Amniotic stem cell (primary cell): ENCODE results near the gene UBXN1.
"Not testable (repeated sequence)": the region's sequence is repeated elsewhere in the genome, so short reads cannot be mapped to it uniquely, and the experiment has no call there.

Source experiments
- DNase-seq: peaks from one replicate; lab custom pipeline; 2025; lab: John Stamatoyannopoulos, UW

UBXN1 gene

DNA sequence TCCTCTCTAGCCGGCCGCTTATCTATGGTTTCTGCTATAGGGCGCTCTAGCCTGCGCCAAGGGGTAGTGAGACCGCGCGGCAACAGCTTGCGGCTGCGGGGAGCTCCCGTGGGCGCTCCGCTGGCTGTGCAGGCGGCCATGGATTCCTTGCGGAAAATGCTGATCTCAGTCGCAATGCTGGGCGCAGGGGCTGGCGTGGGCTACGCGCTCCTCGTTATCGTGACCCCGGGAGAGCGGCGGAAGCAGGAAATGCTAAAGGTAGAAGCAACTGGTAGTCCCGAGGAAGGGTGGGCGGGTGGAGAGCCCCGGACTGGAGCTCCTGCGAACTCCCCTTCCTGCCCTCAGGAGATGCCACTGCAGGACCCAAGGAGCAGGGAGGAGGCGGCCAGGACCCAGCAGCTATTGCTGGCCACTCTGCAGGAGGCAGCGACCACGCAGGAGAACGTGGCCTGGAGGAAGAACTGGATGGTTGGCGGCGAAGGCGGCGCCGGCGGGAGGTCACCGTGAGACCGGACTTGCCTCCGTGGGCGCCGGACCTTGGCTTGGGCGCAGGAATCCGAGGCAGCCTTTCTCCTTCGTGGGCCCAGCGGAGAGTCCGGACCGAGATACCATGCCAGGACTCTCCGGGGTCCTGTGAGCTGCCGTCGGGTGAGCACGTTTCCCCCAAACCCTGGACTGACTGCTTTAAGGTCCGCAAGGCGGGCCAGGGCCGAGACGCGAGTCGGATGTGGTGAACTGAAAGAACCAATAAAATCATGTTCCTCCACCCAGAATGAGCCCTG is 7.1 kb downstream of the UBXN1 start, which contains the start of the genes LBHD1 and UQCC3:
Gene LBHD1, minus strand, starts transcription at position 660 of the 782 bp plus-strand sequence. CDS start 2,236 bp downstream, outside the sequence.
Gene UQCC3, plus strand, starts transcription at position 66 of the 782 bp plus-strand sequence. Its CDS starts 73 bp downstream, at position 139.
- DNase-seq, result peak; percentile 44

DNA sequence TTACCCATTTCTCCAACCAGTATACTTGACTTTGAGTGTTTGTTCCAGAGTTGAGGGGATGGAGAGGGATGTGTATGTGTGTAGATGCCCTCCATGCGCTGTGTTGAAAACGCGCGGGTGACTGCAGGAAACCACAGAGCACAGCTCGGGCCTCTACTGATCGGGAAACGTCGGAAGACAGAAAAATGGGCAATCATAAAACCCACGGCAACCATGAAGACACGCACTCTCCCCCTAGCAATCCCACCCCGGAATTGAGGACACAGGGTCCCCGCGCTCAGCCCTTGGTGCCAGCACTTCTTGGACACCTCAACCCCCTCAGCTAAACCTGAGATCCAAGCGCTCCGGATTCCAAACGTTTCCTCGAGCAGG is 7.7 kb downstream of the UBXN1 start:
- DNase-seq, result no peak

DNA sequence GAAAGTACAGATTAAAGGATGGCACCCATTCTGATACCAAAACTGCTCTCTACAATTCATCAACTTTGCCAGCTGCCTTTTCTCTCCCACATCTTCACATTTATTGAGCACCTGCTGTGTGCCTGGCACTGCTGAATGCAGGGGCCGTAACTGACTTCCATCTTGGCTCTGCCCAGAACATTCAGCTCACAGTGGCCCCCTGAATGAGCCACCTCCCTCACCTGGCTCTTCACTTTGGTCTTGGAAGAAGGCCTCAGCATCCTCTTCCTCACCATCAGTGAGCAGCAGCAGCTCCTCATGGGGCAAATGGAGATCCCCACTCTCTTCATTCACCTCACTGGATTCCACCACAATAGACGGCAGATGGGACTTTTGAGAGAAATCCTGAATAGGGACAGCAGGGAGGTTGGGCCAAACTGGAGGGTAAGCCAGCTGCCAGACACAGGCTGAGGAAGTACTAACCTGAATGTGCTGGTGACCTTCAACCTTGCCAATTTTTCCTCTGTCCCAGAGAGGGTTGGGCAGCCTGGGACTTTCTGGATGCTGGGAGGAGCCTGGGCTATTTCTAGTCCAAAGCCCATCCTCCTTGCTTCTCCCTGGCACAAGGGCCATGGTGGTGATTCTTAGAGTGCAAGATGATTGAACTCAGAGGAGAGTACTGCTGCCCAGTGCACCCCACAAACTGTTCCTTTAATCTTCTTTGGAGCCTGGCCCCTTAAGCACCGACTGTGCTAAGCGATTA is 9.3 kb downstream of the UBXN1 start:
- no peak for DNase-seq

DNA sequence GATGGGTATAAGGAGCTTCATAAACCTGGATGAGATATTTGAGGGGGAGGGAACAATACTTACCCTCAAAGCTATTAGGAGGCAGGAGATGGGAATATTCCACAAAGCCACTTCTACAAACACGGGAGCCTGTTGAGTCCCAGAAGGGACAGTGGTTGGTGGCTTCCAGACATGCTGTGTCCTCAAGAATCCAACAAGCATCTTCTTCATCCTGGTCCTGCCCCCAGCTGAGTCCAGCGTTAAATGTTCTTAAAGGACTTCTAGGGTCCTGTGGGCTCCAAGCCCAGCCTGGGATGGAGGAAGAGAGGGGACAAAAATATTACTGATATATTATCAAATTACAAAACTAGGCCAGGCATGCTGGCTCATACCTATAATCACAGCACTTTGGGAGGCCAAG is 11.4 kb downstream of the UBXN1 start:
- DNase-seq, result no peak

DNA sequence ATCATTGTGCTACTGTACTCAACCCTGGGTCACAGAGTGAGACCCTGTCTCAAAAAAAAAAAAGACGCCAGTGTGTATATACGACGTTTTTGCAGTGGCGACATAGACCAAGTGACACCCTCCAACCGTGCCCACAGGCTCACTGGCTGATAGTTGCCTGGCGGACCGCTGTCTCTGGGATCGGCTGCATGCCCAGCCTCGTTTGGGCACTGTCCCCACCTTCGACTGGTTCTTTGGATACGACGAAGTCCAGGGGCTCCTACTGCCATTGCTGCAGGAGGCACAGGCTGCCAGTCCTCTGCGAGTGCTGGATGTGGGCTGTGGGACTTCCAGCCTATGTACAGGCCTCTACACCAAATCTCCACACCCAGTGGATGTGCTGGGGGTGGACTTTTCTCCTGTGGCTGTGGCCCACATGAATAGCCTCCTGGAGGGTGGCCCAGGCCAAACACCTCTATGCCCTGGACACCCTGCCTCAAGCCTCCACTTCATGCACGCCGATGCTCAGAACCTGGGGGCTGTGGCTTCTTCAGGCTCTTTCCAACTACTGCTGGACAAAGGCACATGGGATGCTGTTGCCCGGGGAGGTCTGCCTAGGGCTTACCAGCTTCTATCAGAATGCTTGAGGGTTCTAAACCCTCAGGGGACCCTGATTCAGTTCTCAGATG is 12.5 kb downstream of the UBXN1 start:
- no peak for DNase-seq

DNA sequence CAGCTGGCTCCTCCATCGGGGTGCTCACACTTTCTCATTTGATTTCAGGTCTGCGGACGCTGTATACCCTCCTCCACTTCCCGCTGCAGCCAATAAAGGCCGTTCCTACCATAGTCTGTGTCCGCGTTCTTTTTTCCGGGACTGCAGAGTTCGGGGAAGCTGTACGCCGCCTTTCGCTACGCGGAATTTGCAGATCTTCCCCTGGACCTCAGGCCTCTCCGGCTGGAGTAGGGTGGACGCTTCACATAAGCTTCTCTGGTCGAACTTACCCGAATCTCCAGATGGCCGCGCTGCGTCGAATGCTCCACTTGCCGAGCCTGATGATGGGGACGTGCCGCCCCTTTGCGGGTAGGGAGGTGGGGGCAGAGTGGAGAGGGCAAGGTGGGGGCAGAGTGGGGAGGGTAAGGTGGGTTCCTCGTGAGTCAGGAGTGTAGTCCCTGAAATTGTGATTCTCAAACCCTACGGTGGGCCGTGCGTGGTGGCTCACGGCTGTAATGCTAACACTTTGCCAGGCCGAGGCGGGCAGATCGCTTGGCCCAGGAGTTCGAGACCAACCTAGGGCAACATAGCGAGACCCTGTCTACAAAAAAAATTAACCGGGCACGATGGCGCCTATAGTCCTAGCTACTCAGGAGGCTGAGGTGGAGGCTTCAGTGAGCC is 13.1 kb downstream of the UBXN1 start:
- no peak for DNase-seq

DNA sequence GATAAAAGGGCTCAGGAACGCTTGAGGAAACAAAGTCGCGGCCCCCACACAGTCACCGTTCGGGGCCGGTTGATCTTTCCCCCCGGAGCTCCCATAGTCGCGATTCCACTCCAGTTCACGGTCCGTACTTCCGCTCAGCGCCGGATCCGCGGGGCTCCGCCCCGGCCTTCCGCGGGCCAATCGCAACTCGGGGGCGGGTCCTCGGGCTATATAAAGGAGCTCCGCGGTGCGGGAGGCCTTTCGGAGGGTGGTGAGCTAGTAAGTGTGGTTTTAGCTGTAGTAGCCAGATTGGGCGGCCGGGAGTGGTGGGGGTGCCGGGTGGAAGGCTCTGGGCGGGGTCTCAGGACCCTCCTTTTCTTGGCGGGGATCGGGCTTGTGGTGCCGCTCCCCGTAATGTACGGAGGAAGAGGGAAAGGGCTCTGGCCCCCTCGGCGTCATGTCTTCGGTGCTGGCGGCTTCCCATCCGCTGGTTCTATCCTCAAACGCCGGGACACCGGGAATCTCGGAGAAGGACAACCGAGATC is 13.7 kb downstream of the UBXN1 start, which contains the start of the genes C11orf98 and CSKMT:
Gene C11orf98, minus strand, starts transcription at position 136 of the 524 bp plus-strand sequence. Its CDS starts 41 bp downstream, at position 95.
Gene CSKMT, plus strand, starts transcription at position 238 of the 524 bp plus-strand sequence. CDS start 568 bp downstream, outside the sequence.
- DNase-seq, result peak; percentile 87

DNA sequence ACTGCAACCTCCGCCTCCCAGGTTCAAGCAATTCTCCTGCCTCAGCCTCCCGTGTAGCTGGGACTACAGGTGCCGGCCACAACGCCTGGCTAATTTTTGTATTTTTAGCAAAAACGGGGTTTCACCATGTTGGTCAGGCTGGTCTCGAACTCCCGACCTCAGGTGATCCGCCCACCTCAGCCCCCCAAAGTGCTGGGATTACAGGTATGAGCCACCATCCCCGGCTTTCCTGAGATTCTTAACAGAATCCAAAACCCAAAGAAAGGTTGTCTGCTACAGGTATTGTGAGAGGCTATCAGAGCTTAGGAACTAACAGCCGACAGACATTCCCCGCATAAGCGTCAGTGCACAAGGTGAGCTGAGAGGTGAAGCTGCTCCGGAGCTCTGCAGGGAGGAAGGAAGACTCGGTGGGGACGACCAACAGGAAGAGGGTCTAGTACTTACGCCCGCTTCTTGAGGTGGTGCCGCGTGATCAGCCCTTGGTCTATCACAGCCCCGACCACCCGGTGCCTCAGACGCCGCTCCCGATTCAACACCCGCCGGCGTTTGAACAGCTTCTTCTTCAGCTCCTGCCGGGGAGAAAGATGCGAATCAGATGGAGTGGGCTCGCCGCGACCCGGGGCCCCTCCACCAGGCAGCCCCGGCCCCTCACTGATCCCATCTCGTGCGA is 14.3 kb downstream of the UBXN1 start:
- peak; percentile 66 for DNase-seq

DNA sequence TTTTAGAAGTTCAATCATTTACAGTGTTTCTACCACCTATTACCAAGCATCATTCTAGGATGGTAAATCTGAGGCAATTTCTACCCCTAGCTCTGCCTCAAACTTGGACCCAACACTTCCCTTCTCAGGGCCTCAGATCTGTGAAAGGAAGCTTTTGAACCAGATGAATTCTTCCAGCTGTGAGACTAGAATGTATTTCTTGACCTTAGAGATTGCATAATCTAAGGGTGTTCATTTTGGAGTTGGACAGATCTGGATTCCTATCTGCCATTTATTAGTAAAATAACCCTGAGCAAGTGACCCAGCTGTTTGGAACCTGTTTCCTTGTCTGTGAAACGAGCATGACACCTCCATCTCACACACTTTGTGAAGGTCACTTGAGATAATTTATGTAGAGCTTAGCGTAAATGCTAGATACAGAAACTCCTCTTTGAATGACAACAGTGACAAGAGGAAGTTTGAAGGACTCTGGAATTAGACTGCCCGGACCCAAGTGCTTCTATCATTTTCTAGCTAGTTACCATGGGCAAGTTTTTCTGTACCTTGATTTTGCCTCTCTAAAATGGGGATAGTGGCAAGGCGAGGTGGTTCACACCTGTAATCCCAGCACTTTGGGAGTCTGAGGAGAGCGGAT is 22.0 kb downstream of the UBXN1 start:
- DNase-seq, result no peak

DNA sequence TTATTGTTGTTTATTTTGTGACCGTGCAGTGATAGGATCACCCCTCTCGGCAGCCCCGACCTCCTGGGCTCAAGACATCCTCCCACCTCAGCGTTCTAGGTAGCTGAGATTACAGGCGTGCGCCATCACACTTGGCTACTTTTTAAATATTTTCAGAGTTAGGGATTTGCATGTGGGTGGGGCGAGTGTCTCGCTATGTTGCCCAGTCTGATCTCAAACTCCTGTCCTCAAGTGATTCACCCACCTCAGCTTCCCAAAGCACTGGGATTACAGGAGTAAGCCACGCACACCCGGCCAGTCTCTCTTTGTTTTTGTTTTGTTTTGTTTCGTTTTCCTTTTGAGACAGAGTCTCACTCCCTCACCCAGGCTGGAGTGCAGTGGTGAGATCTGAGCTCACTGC is 24.6 kb downstream of the UBXN1 start:
- no peak for DNase-seq

DNA sequence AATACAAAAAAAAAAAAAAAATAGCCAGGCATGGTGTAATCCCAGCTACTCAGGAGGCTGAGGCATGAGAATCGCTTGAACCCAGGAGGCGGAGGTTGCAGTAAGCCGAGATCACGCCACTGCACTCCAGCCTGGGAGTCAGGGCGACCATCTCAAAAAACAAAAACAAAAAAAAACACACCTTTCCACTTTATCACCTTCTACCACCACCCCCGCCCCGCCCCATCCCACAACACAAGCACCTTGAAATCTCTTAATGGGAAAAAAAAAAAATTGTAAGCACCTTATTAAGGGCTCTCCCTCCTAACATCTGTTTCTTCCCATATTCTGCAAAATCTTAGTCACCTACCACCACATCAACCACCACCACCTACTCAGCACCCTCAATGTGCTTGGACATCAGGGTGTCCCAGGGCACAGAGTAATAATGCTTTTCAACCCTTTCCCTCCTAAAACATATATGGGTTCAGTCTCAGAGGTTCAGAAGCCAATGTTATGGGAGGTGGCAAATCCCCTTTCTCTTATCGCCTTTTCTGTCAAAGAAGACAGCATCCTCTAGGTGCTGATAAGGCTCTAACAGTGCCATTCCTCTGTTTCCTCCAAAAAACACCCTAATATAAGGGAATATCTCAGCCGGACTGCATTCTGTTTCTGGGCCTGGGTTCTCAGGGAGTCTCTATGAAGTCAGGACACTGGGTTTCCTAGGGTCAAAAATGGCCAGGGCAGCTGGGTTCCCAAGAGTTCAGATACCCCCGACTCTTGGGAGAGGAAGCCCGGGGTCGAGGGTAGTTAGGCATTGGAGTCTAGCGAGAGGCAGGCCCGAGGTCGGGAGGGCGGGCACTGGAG is 26.5 kb downstream of the UBXN1 start:
- DNase-seq, result no peak

DNA sequence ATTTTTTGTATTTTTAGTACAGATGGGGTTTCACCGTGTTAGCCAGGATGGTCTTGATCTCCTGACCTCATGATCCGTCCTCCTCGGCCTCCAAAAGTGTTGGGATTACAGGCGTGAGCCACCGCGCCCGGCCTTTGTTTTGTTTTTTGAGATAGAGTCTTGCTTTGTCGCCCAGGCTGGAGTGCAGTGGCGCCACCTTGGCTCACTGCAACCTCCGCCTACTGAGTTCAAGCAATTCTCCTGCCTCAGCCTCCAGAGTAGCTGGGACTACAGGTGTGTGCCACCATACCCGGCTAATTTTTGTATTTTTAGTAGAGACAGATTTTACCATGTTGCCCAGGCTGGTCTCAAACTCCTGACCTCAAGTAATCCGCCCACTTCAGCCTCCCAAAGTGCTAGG is 28.6 kb downstream of the UBXN1 start:
- not testable (repeated sequence) for DNase-seq

DNA sequence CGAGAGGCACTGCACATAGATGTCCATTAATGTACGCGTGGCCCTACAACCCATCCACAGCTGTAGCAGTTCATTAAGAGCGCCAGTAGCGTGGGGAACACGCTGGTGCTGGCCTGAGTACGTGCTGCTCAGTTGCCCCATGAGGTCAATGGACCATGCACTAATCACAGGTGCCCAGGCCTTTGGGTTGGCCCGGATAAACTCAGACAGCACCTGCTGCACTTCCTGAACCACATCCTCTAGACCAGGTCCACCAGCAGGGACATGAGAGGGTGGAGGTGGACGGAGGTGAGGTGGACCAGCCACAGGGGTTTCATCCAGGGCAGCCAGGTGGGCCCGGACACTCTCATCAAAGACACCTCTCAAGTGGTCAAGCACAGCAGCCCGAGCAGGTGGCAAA is 29.4 kb downstream of the UBXN1 start:
- DNase-seq, result no peak

DNA sequence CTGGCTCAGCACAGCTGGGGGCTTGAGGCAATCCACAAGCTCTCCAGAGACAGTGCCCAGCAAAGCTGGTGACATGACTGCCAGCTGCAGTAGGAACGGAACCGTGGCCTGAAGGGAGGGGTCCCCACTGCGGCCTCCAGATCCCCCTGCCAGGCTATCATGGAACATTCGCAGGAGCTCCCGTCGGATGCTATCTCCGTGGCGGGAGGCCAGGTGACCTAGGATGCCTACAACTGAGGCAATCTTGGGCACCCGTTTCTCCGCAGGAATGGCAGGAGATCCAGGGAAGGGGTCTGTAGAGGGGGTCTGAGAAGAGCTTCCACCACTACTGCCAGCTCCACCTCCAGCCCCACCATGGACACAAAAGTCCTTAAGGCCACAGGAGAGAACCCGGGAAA is 29.9 kb downstream of the UBXN1 start:
- DNase-seq, result no peak

DNA sequence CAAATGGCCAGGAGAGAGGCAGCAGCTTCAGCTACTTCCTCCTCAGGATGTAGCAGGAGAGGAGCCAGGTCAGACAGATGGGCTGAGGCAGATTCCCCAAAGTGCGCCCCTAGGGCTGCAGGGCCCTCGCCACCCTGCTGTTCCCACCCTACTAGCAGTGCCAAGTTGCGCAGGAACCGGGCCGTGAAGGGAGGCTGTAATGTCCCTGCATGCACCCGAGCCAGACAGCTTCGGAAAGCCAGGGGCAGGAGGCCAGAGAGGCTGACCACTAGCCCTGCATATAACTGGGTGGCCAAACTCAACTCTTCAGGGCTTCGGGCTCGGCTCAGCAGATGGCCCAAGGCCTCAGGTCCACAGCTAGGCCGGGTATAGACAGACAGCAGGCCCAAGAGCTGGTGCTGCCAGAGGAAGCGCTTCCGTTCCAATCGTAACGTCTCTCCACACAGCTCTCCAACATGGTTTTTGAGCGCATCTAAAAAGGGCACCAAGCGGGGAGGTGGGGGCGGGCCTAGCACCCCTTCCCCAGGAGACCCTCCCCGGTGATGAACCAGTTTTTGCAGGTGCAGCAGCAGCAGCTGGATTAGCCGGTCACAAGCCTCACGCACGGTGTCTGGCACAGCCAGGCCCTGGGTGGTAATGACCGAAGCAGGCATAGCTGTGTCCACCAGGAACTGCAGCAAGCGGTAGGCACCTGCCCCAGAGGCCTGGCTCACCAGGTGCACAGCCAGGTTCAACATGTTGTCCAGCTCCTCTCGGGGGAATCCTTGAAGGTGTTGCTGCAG is 30.5 kb downstream of the UBXN1 start:
- no peak for DNase-seq

DNA sequence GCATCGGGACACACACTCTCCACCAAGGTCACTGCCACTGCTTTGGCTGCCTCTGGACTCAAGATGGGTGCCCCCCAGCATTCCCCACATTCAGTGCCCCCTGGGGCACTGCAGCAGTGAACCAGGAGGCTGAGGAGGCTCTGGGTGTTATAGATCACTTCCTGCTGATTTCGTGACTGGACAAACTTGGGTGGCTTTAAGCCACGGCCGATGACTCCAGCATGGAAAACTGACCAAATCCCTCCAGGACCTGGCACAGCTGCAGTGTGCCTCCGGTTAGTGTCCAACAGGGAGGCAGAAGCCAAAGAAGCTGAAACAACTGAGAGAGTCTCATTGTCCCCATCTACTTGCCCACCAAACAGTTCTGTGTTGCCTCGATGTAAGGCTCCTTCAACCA is 31.3 kb downstream of the UBXN1 start:
- DNase-seq, result no peak

DNA sequence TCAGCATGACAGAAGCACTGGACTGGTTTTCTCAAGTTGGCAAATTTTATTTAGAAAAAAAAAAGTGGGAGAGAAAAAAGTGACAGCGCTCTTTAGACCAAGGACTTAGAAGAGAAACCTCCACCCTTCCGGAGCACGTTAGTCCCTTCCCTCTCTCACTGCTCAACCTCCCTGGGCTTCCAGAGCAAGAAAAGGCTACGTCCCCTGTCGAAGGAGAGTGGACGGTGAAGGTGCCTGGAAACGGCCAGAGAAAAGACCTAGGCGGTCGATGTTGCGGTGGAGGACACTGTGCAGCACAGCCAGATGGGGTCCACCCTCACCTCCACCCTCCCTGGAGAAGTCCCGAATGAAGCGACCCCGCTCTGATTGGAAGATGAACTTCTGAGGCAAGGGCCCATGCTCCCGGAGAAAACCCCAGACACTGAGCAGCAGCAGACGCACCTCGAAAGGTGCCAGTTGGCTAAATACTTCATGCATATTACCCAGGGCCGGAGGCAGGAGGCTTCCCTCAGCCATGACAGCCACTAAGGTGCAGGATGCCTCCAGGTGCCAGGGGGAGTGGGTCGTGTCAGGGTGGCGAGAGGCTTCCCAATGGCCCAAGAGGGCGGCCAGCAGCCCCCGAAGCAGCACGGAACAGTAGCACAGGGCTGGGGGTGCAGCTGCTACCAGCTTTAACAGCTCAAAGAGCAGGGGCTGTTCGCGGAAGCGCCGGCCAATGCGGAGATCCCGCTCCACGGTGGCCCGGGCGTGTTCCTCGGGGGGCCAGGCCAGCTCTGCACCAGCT is 31.9 kb downstream of the UBXN1 start:
- no peak for DNase-seq
